HUES48 (cell line): ENCODE results near the gene SLC25A14.
A peak's percentile ranks its signal among the peaks of the same experiment; 100 is the strongest.
"Not testable (repeated sequence)": the region's sequence is repeated elsewhere in the genome, so short reads cannot be mapped to it uniquely, and the experiment has no call there.

Source experiments
- H3K27ac ChIP-seq: one replicate; pipeline ENCODE4 v1.7.0; 2013; ENCODE audit warnings: low read depth, low read length, inconsistent platforms
- H3K27me3 ChIP-seq: 2 replicates; pipeline ENCODE4 v1.6.1; 2013; ENCODE audit warnings: mild to moderate bottlenecking, low read length; ENCODE audit not compliant: control insufficient read depth, insufficient read depth
- H3K36me3 ChIP-seq: 2 replicates; pipeline ENCODE4 v1.6.1; 2013; ENCODE audit warnings: low read length; ENCODE audit not compliant: control insufficient read depth, insufficient read depth
- H3K4me1 ChIP-seq: 2 replicates; pipeline ENCODE4 v1.6.1; 2013; ENCODE audit warnings: mild to moderate bottlenecking, low read length; ENCODE audit not compliant: control insufficient read depth, insufficient read depth
- H3K4me3 ChIP-seq: 2 replicates; pipeline ENCODE4 v1.5.1; 2013; ENCODE audit warnings: mild to moderate bottlenecking, low read depth, low read length
- H3K9ac ChIP-seq: 2 replicates; pipeline ENCODE4 v1.6.1; 2013; ENCODE audit warnings: mild to moderate bottlenecking, low read depth, low read length, moderate library complexity
- H3K9me3 ChIP-seq: 2 replicates; pipeline ENCODE4 v1.6.1; 2013; ENCODE audit warnings: low read length; ENCODE audit not compliant: control insufficient read depth, insufficient read depth

The SLC25A14 gene

GRCh38 chrX:130321550-130321949 is 18.2 kb upstream of the SLC25A14 start:
- H3K9me3 ChIP-seq, result peaks cover 5% of the 10 kb centered on the region
- no peak overlapping the region for H3K27ac ChIP-seq
- H3K4me1 ChIP-seq, result no peaks in the 10 kb centered on the region
- no peaks in the 10 kb centered on the region for H3K36me3 ChIP-seq
- H3K9ac ChIP-seq, result no peak overlapping the region
- no peaks in the 10 kb centered on the region for H3K27me3 ChIP-seq
- no peak overlapping the region for H3K4me3 ChIP-seq

GRCh38 chrX:130330146-130330545 is 9.6 kb upstream of the SLC25A14 start:
- Histone ChIP-seq H3K4me1 (peaks cover 3% of the 10 kb centered on the region), H3K27ac (no peak overlapping the region), H3K9me3 (no peaks in the 10 kb centered on the region), H3K36me3 (no peaks in the 10 kb centered on the region), H3K9ac (no peak overlapping the region), H3K4me3 (no peak overlapping the region), H3K27me3 (peaks cover 3% of the 10 kb centered on the region; the same call in 1 of the 2 replicates)

GRCh38 chrX:130330706-130331105 is 9.0 kb upstream of the SLC25A14 start:
- Histone ChIP-seq H3K4me3 (no peak overlapping the region), H3K9ac (no peak overlapping the region), H3K9me3 (no peaks in the 10 kb centered on the region), H3K27me3 (peaks cover 3% of the 10 kb centered on the region; the same call in 1 of the 2 replicates), H3K27ac (no peak overlapping the region), H3K4me1 (peaks cover 3% of the 10 kb centered on the region), H3K36me3 (no peaks in the 10 kb centered on the region)

- no peak overlapping the region for H3K4me3 ChIP-seq
- no peaks in the 10 kb centered on the region for H3K27me3 ChIP-seq
- H3K27ac ChIP-seq, result no peak overlapping the region
- H3K36me3 ChIP-seq, result no peaks in the 10 kb centered on the region
- peaks cover 6% of the 10 kb centered on the region; the same call in 1 of the 2 replicates for H3K4me1 ChIP-seq
- H3K9ac ChIP-seq, result no peak overlapping the region
- H3K9me3 ChIP-seq, result no peaks in the 10 kb centered on the region
Measured at GRCh38 chrX:130336531-130336930, 3.2 kb upstream of the SLC25A14 start.

- H3K36me3 ChIP-seq, H3K27ac ChIP-seq, H3K9me3 ChIP-seq, H3K9ac ChIP-seq, H3K27me3 ChIP-seq: not testable (repeated sequence)
- Histone ChIP-seq H3K4me3 (peak overlapping the region; percentile 83), H3K4me1 (peaks cover 19% of the 10 kb centered on the region)
Measured at GRCh38 chrX:130338869-130339268, 850 bp upstream of the SLC25A14 start.

- Histone ChIP-seq H3K9ac (peak overlapping the region; percentile 60; the same call in 1 of the 2 replicates), H3K27ac (peak overlapping the region; percentile 54), H3K9me3 (no peaks in the 10 kb centered on the region), H3K4me1 (peaks cover 27% of the 10 kb centered on the region), H3K4me3 (peak overlapping the region; percentile 83), H3K36me3 (no peaks in the 10 kb centered on the region), H3K27me3 (0 out of 2 replicates have a peak, but pooled peaks cover 4% of the 10 kb centered on the region)
Measured at GRCh38 chrX:130340271-130340670, 552 bp downstream of the SLC25A14 start.

- Histone ChIP-seq H3K4me1 (peaks cover 27% of the 10 kb centered on the region), H3K27me3 (0 out of 2 replicates have a peak, but pooled peaks cover 4% of the 10 kb centered on the region), H3K9ac (no peak overlapping the region), H3K27ac (peak overlapping the region; percentile 72), H3K4me3 (peak overlapping the region; percentile 16; the same call in 1 of the 2 replicates), H3K36me3 (no peaks in the 10 kb centered on the region), H3K9me3 (no peaks in the 10 kb centered on the region)
Measured at GRCh38 chrX:130343411-130343810, 3.7 kb downstream of the SLC25A14 start.

GRCh38 chrX:130347321-130347720 is 7.6 kb downstream of the SLC25A14 start:
- Histone ChIP-seq H3K36me3 (peaks cover 13% of the 10 kb centered on the region), H3K4me3 (no peak overlapping the region), H3K27ac (no peak overlapping the region), H3K27me3 (0 out of 2 replicates have a peak, but pooled peaks cover 4% of the 10 kb centered on the region), H3K9ac (no peak overlapping the region), H3K4me1 (peaks cover 21% of the 10 kb centered on the region), H3K9me3 (no peaks in the 10 kb centered on the region)

- Histone ChIP-seq H3K4me1 (no peaks in the 10 kb centered on the region), H3K9me3 (no peaks in the 10 kb centered on the region), H3K36me3 (peaks cover 13% of the 10 kb centered on the region), H3K27ac (no peak overlapping the region), H3K4me3 (no peak overlapping the region), H3K27me3 (no peaks in the 10 kb centered on the region), H3K9ac (no peak overlapping the region)
Measured at GRCh38 chrX:130351567-130351966, 11.8 kb downstream of the SLC25A14 start.

GRCh38 chrX:130352050-130352449 is 12.3 kb downstream of the SLC25A14 start:
- not testable (repeated sequence) for H3K4me1 ChIP-seq, H3K4me3 ChIP-seq, H3K27ac ChIP-seq, H3K9me3 ChIP-seq, H3K27me3 ChIP-seq, H3K9ac ChIP-seq
- peaks cover 13% of the 10 kb centered on the region for H3K36me3 ChIP-seq

GRCh38 chrX:130376077-130376476 is 36.4 kb downstream of the SLC25A14 start:
- Histone ChIP-seq H3K27ac (no peak overlapping the region), H3K4me1 (no peaks in the 10 kb centered on the region), H3K36me3 (peaks cover 3% of the 10 kb centered on the region; the same call in 1 of the 2 replicates), H3K27me3 (peaks cover 2% of the 10 kb centered on the region; the same call in 1 of the 2 replicates), H3K4me3 (no peak overlapping the region), H3K9me3 (no peaks in the 10 kb centered on the region), H3K9ac (no peak overlapping the region)
